AG10803 (cell line): ENCODE data around the gene IFT80.

Source experiments
- DNase-seq: peaks from one replicate; pipeline ENCODE4 v3.0.0; 2010; ENCODE audit warnings: low read depth
- H3K4me3 ChIP-seq: 2 replicates; pipeline ENCODE4 v1.5.1; 2011; ENCODE audit warnings: mild to moderate bottlenecking, low read length, control low read depth
- TF ChIP-seq, protein P1 (sequence below): conservative IDR thresholded peaks from 2 replicates; pipeline ENCODE4 v1.5.1; 2011; ENCODE audit warnings: mild to moderate bottlenecking, low read length, control low read depth, inconsistent platforms

The IFT80 gene

DNA sequence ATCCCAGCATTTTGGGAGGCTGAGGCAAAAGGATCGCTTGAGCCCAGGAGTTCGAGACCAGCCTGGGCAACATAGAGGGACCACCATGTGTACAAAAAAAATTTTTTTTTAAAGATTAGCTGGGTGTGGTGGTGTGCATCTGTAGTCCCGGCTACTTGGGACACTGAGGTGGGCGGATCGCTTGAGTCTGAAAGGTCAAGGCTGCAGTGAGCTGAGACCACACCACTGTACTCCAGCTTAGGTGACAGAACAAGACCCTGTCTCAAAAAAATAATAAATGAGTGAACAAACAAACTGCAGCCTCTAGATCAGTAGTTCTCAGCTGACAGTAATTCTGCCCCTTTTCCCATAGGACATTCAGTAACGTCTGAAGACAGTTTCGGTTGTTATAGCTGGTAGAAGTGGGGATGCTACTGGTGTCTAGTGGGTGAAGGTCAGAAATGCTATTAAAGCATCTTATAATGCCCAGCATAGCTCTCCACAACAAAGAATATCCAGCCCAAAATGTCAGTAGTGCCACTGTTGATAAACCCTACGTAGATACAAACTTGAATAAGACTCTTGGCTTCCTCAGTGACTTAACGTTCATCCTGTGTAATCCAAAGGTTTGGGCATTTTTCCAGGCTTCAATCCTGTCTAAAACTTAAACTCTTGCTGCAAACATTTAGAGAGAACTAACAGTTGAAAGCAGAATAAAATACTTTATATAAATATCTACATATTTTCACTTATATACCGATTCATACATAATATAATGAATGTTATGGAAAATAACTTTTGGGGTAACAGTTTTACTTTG, 11.0 kb upstream of the IFT80 start:
- H3K4me3 ChIP-seq: no peak overlapping the region
- TF ChIP-seq, protein P1, sequence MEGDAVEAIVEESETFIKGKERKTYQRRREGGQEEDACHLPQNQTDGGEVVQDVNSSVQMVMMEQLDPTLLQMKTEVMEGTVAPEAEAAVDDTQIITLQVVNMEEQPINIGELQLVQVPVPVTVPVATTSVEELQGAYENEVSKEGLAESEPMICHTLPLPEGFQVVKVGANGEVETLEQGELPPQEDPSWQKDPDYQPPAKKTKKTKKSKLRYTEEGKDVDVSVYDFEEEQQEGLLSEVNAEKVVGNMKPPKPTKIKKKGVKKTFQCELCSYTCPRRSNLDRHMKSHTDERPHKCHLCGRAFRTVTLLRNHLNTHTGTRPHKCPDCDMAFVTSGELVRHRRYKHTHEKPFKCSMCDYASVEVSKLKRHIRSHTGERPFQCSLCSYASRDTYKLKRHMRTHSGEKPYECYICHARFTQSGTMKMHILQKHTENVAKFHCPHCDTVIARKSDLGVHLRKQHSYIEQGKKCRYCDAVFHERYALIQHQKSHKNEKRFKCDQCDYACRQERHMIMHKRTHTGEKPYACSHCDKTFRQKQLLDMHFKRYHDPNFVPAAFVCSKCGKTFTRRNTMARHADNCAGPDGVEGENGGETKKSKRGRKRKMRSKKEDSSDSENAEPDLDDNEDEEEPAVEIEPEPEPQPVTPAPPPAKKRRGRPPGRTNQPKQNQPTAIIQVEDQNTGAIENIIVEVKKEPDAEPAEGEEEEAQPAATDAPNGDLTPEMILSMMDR: no peak
- no peak for DNase-seq

DNA sequence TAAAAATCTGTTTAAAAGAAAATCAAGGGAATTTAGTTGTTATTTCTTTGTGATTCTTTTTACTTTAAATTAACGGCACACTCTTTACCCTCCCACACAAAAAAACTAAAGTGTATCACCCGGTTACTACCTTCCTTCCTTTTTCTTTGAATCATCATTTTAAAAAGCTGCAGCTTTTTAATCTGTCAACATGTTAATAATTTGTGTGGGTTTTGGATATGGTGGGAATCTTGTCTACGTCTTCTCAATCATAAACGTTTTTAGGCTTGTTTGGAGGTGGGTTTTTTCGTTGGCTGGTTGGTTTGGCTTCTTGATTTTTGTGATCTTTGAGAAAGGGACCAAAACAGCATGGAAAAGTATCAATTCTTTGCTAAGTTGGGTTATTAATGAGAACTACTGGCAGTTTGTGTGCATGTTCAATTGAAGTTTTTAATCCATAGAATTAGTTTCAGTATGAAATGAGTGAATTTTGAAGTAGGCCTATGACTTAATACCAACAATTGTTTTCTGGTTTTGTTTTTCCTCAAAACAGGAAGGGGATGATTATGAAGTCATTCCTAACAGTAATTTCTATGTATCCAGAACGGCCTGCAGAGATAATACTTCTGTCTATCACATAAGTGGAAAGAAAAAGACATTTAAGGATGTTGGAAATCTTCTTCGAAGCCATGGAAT, 4.9 kb upstream of the IFT80 start:
- DNase-seq: no peak
- H3K4me3 ChIP-seq: peak overlapping the region; percentile 13

DNA sequence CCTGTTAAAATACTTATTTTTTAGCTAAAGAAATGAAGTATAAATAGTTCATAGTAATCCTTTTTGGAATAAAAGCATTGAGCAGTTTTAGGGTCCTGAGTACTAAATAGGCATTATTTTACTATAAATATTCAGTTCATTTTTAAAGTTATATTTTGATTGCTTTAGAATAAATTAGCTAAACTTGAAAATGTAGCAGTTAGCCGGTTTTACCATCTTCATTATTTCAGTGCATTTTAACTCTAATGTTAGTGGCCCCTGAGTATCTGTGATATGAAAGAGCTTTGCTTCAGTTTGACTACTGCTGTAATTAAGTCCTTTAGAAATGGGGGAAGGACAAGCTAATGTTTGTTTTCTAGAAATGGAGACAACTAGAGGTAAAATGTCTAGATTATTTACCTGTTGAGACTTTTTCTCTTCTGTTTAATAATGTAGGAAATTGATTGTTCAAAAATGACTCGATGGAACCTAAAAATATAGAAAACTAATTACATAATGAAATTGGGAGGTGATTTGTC, 4.1 kb upstream of the IFT80 start:
- TF ChIP-seq, protein P1: no peak
- no peak for DNase-seq
- peak overlapping the region; percentile 81 for H3K4me3 ChIP-seq

More for the DNA sequence above, 4.9 kb upstream of the IFT80 start:
- TF ChIP-seq, protein P1: no peak

DNA sequence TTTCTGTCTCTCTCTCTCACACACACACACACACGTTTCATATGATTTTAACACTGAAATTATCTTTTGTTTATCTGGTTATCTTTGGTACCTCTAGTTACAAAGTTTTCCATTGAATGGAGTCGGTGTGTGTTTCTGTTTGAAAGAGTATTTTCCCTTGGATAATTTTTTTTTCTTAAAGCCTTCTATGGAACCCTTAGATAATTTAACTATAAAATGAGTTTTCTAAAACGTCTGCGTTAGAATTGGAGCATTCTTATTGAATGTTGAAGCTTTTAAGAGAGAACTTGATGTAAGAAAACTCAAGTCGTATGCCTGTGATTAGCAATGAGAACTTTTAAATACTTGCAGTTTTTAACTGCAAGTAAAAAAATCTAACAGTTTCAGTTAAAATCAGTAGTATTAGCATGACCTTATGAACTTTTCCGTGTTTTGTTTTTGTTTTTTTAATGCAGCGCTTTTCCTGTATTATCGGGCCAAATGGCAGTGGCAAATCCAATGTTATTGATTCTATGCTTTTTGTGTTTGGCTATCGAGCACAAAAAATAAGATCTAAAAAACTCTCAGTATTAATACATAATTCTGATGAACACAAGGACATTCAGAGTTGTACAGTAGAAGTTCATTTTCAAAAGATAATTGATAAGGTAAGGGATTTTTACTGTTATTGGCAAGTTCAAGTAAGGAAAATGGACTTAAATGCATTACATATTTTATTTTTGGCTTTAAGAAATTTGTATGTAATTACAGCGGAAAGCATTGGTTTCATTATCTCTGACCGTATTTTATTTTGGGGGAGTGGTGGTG, 3.4 kb upstream of the IFT80 start:
- DNase-seq: no peak
- TF ChIP-seq, protein P1: no peak
- peak overlapping the region; percentile 81 for H3K4me3 ChIP-seq

DNA sequence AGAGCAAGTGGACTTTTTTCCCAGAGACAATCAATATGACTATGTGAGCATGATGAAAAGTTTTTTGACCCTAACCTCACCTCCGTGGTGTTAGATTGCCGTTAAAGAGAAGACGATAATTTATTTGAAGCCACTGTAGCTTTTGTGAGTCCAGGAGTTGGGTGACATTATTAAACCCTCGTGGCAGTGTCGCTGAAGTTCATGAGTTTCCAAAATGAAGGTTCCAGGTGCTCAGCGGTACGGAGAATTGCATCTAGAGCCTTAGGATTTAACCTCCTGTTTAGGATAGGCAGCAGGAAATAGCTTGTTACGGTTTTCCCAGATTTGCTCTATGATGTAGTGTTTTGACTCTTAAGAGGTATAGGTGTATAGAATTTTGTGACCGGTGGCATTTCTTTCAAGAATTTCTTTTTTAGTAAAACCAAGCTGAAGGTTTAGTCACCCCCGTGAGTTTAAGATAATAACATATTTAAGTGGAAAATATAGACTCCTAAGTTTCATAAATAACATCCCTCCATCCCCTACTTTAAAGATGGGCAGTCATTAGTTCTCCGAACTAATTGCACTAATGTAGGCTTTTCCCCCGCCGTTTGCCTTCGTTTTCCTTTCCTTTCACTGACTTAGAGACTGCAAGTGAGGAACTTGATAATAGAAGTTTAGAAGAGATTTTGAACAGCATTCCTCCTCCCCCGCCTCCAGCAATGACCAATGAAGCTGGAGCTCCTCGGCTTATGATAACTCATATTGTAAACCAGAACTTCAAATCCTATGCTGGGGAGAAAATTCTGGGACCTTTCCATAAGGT, 2.5 kb upstream of the IFT80 start:
- H3K4me3 ChIP-seq: peak overlapping the region; percentile 81
- TF ChIP-seq, protein P1: no peak
- DNase-seq: peak; percentile 62

DNA sequence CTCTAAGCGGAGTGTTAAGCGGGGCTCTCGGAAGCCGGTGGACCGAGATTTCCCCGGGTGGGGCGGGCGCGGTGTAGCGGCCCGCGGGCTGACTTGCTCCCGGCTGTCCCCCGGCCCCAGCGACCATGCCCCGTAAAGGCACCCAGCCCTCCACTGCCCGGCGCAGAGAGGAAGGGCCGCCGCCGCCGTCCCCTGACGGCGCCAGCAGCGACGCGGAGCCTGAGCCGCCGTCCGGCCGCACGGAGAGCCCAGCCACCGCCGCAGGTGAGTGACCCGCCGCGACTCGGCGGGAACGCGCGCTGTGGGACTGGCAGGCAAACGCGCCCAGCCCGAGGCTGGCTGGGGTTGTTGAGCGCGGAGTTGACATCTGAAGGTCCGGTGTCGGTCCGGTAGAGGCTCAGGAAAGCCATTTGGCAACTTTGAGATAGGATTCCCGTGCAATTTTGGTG, 1.7 kb upstream of the IFT80 start:
- TF ChIP-seq, protein P1: no peak
- DNase-seq: no peak

More for the DNA sequence above, 1.7 kb upstream of the IFT80 start:
- H3K4me3 ChIP-seq: peak overlapping the region; percentile 81
